Ishikawa (cell line): ENCODE results near the gene UQCC3.

ENCODE experiments used
- TEAD4 ChIP-seq: IDR thresholded peaks from 2 replicates; pipeline ENCODE4 v1.6.1; 2012
- TF ChIP-seq, protein P1 (sequence below): IDR thresholded peaks from 2 replicates; pipeline ENCODE4 v1.6.1; 2012; ENCODE audit warnings: low read depth, mild to moderate bottlenecking

DNA sequence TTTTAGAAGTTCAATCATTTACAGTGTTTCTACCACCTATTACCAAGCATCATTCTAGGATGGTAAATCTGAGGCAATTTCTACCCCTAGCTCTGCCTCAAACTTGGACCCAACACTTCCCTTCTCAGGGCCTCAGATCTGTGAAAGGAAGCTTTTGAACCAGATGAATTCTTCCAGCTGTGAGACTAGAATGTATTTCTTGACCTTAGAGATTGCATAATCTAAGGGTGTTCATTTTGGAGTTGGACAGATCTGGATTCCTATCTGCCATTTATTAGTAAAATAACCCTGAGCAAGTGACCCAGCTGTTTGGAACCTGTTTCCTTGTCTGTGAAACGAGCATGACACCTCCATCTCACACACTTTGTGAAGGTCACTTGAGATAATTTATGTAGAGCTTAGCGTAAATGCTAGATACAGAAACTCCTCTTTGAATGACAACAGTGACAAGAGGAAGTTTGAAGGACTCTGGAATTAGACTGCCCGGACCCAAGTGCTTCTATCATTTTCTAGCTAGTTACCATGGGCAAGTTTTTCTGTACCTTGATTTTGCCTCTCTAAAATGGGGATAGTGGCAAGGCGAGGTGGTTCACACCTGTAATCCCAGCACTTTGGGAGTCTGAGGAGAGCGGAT lies 14.6 kb upstream of the UQCC3 start:
- TF ChIP-seq, protein P1, sequence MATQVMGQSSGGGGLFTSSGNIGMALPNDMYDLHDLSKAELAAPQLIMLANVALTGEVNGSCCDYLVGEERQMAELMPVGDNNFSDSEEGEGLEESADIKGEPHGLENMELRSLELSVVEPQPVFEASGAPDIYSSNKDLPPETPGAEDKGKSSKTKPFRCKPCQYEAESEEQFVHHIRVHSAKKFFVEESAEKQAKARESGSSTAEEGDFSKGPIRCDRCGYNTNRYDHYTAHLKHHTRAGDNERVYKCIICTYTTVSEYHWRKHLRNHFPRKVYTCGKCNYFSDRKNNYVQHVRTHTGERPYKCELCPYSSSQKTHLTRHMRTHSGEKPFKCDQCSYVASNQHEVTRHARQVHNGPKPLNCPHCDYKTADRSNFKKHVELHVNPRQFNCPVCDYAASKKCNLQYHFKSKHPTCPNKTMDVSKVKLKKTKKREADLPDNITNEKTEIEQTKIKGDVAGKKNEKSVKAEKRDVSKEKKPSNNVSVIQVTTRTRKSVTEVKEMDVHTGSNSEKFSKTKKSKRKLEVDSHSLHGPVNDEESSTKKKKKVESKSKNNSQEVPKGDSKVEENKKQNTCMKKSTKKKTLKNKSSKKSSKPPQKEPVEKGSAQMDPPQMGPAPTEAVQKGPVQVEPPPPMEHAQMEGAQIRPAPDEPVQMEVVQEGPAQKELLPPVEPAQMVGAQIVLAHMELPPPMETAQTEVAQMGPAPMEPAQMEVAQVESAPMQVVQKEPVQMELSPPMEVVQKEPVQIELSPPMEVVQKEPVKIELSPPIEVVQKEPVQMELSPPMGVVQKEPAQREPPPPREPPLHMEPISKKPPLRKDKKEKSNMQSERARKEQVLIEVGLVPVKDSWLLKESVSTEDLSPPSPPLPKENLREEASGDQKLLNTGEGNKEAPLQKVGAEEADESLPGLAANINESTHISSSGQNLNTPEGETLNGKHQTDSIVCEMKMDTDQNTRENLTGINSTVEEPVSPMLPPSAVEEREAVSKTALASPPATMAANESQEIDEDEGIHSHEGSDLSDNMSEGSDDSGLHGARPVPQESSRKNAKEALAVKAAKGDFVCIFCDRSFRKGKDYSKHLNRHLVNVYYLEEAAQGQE: no peak
- no peak for TF ChIP-seq TEAD4
